GM18907 (cell line): ENCODE measurements around the gene NOL4L.

Experiments used
- ATAC-seq: cut with Tn5 transposase; IDR thresholded peaks from one replicate; pipeline ENCODE4 v1.9.1; 2021; ENCODE audit warnings: mild to moderate bottlenecking, moderate library complexity; ENCODE audit not compliant: unreplicated experiment

The NOL4L gene

GRCh38 chr20:32527447-32528055 is 57.6 kb downstream of the NOL4L start:
- ATAC-seq, result no peak

GRCh38 chr20:32527052-32527446 is 58.1 kb downstream of the NOL4L start:
- no peak for ATAC-seq

GRCh38 chr20:32526541-32526940 is 58.6 kb downstream of the NOL4L start:
- no peak for ATAC-seq

- ATAC-seq, result no peak
Measured at GRCh38 chr20:32526125-32526524, 59.0 kb downstream of the NOL4L start.

GRCh38 chr20:32524829-32525501 is 60.2 kb downstream of the NOL4L start:
- no peak for ATAC-seq

- ATAC-seq, result no peak
Measured at GRCh38 chr20:32523613-32524213, 61.4 kb downstream of the NOL4L start.

- no peak for ATAC-seq
Measured at GRCh38 chr20:32522776-32523612, 62.1 kb downstream of the NOL4L start.

GRCh38 chr20:32522526-32522775 is 62.7 kb downstream of the NOL4L start:
- ATAC-seq, result no peak

GRCh38 chr20:32521780-32522525 is 63.2 kb downstream of the NOL4L start:
- ATAC-seq, result no peak

- ATAC-seq, result no peak
Measured at GRCh38 chr20:32520927-32521203, 64.3 kb downstream of the NOL4L start.

- ATAC-seq, result no peak
Measured at GRCh38 chr20:32519381-32519730, 65.8 kb downstream of the NOL4L start.

GRCh38 chr20:32518593-32519380 is 66.3 kb downstream of the NOL4L start:
- no peak for ATAC-seq

GRCh38 chr20:32517914-32518592 is 67.1 kb downstream of the NOL4L start:
- ATAC-seq, result no peak

- no peak for ATAC-seq
Measured at GRCh38 chr20:32517518-32517873, 67.6 kb downstream of the NOL4L start.

- no peak for ATAC-seq
Measured at GRCh38 chr20:32516583-32517517, 68.3 kb downstream of the NOL4L start.

- no peak for ATAC-seq
Measured at GRCh38 chr20:32515631-32516101, 69.5 kb downstream of the NOL4L start.

GRCh38 chr20:32514760-32515159 is 70.4 kb downstream of the NOL4L start:
- no peak for ATAC-seq

- ATAC-seq, result no peak
Measured at GRCh38 chr20:32513031-32513866, 71.9 kb downstream of the NOL4L start.
